Caco-2 (cell line): ENCODE data around the gene SPAST. TPM values are rescaled to one million over a fixed set of nuclear protein-coding genes. Genes with fewer than 3 reads are reported as not detected.

Experiments used
- BruUV-seq: library from RNA; stranded (reverse); fragments of 400-500 nt; replicated peaks from 2 replicates; lab custom pipeline; 2021; lab: Mats Ljungman, UMichigan
- CTCF ChIA-PET: fragments of 300-600 bp; sonication (Branson Sonifier 250); formaldehyde crosslinking; loops from one replicate; lab custom pipeline; 2022; ENCODE audit warnings: antibody characterized with exemption; lab: Charles Lee
- POLR2A ChIA-PET: fragments of 300-600 bp; sonication (Branson Sonifier 250); formaldehyde crosslinking; loops from one replicate; lab custom pipeline; 2022; ENCODE audit warnings: antibody characterized with exemption; lab: Charles Lee
- DNase-seq, 2 experiments: peaks; one replicate each; pipeline versions ENCODE4 v3.0.0 to v3.0.0-alpha.2; 2020 to 2022
- H3K27me3 ChIP-seq: replicated peaks from 2 replicates; pipeline ENCODE4 v1.6.0; 2011; ENCODE audit warnings: low read length; ENCODE audit not compliant: control insufficient read depth, insufficient read depth
- H3K36me3 ChIP-seq: 2 replicates; pipeline ENCODE4 v1.5.1; 2011; ENCODE audit warnings: low read length; ENCODE audit not compliant: control insufficient read depth, insufficient read depth
- H3K4me1 ChIP-seq: fragments of 250-450 bp; sonication (Bioruptor Pico); 2 replicates; pipeline ENCODE4 v1.5.1; 2020; ENCODE audit warnings: mild to moderate bottlenecking
- H3K4me3 ChIP-seq: 2 replicates; pipeline ENCODE4 v1.5.1; 2011; ENCODE audit warnings: low read depth, mild to moderate bottlenecking, control low read depth, low read length
- H3K9me3 ChIP-seq: fragments of 250-450 bp; sonication (Bioruptor Pico); 2 replicates; pipeline ENCODE4 v1.5.1; 2020; ENCODE audit warnings: mild to moderate bottlenecking, moderate library complexity
- H3K27ac Mint-ChIP-seq: one replicate; pipeline ENCODE4 v1.8.0; 2022; ENCODE audit warnings: mixed read lengths; ENCODE audit not compliant: unreplicated experiment
- H3K27me3 Mint-ChIP-seq: one replicate; pipeline ENCODE4 v1.8.0; 2022; ENCODE audit warnings: mixed read lengths; ENCODE audit not compliant: insufficient read depth, unreplicated experiment
- H3K36me3 Mint-ChIP-seq: one replicate; pipeline ENCODE4 v1.8.0; 2022; ENCODE audit warnings: mild to moderate bottlenecking, mixed read lengths; ENCODE audit not compliant: insufficient read depth, unreplicated experiment
- H3K4me1 Mint-ChIP-seq: one replicate; pipeline ENCODE4 v1.8.0; 2022; ENCODE audit warnings: low read depth, mixed read lengths; ENCODE audit not compliant: unreplicated experiment
- H3K4me3 Mint-ChIP-seq: one replicate; pipeline ENCODE4 v1.8.0; 2022; ENCODE audit warnings: mild to moderate bottlenecking, moderate library complexity, mixed read lengths; ENCODE audit not compliant: unreplicated experiment
- H3K9me3 Mint-ChIP-seq: one replicate; pipeline ENCODE4 v1.8.0; 2022; ENCODE audit warnings: mixed read lengths; ENCODE audit not compliant: unreplicated experiment
- intact Hi-C: fragments of 100-400 bp; cut with micrococcal nuclease; formaldehyde crosslinking; loops from one replicate; pipeline ENCODE4 v1.10.0; 2022; ENCODE audit not compliant: unreplicated experiment
- total RNA-seq: library from RNA; stranded (reverse); gene quantifications from 2 replicates; pipeline ENCODE4 v1.2.3, GENCODE V29; 2022
- TF ChIP-seq, protein P1 (sequence below), 2 experiments: fragments of 200-600 bp in 1 of 2; IDR thresholded peaks; 1 replicate in 1 of 2; 2 replicates in 1 of 2; pipeline versions ENCODE4 v1.5.1 to v1.8.0; 2011 to 2022; ENCODE audit warnings: antibody characterized with exemption in 1 of 2, control low read depth in 1 of 2, inconsistent platforms in 1 of 2, low read depth in 1 of 2, low read length in 1 of 2, mild to moderate bottlenecking in 1 of 2, moderate library complexity in 1 of 2; ENCODE audit not compliant: insufficient read depth in 1 of 2, severe bottlenecking in 1 of 2, unreplicated experiment in 1 of 2

The SPAST gene
- total RNA-seq, 1 experiment from 2014 or later = 29.7 TPM

DNA sequence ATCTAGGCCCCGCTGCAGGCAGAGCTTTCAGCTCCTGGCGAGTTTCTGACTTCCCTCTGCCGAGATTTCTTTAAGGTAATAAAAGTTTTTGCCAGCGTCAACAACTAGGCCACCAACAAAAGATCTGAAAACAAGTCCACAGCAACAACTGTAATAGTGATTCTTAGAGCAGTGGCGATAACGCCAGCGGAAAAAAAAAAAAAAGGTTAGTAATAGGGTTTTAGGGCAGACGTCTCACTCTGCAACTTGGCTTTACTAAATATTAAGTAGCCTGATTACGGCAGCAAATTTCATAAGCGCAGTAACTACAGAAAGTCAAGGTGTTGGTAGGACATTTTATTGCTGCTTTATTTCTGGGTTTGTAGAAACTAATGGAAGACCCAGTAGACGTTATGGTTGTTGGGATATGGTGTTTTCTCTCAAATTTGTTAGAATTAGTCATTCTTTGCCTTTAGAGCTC lies 102.8 kb downstream of the SPAST start:
- POLR2A ChIA-PET = interaction anchor here (0.5 to 1.5 kb wide), 15 partner anchors 9 to 420 kb away, joined by 3 to 34 read pairs (median 5); partner anchors contain the start of genes BIRC6, DPY30 and SPAST
- TF ChIP-seq, protein P1, sequence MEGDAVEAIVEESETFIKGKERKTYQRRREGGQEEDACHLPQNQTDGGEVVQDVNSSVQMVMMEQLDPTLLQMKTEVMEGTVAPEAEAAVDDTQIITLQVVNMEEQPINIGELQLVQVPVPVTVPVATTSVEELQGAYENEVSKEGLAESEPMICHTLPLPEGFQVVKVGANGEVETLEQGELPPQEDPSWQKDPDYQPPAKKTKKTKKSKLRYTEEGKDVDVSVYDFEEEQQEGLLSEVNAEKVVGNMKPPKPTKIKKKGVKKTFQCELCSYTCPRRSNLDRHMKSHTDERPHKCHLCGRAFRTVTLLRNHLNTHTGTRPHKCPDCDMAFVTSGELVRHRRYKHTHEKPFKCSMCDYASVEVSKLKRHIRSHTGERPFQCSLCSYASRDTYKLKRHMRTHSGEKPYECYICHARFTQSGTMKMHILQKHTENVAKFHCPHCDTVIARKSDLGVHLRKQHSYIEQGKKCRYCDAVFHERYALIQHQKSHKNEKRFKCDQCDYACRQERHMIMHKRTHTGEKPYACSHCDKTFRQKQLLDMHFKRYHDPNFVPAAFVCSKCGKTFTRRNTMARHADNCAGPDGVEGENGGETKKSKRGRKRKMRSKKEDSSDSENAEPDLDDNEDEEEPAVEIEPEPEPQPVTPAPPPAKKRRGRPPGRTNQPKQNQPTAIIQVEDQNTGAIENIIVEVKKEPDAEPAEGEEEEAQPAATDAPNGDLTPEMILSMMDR (IDR thresholded peaks at IDR 0.05; ENCODE audit: insufficient read depth in 1 of 2, low read depth in 1 of 2, low read length in 1 of 2, severe bottlenecking in 1 of 2, unreplicated experiment in 1 of 2) = no peak
- Histone ChIP-seq H3K36me3 (no peaks in the 10 kb centered on the region), H3K27me3 (no peaks in the 10 kb centered on the region), H3K4me3 (peak overlapping the region; percentile 52), H3K9me3 (no peaks in the 10 kb centered on the region), H3K4me1 (peaks cover 10% of the 10 kb centered on the region; the same call in 1 of the 2 replicates)
- Mint-ChIP-seq H3K4me1 (peaks cover 8% of the 10 kb centered on the region), H3K36me3 (peaks cover 21% of the 10 kb centered on the region), H3K27ac (peak overlapping the region; percentile 100), H3K9me3 (no peaks in the 10 kb centered on the region), H3K4me3 (peak overlapping the region; percentile 98), H3K27me3 (no peaks in the 10 kb centered on the region)
- TSS peak; percentile 61 for BruUV-seq
- intact Hi-C loops = no loop called here
- CTCF ChIA-PET = interaction anchor here (0.8 to 1.2 kb wide), 3 partner anchors 84 to 126 kb away, joined by 3 to 4 read pairs (median 3); partner anchors contain the start of genes DPY30 and SPAST
- DNase-seq = no peak

DNA sequence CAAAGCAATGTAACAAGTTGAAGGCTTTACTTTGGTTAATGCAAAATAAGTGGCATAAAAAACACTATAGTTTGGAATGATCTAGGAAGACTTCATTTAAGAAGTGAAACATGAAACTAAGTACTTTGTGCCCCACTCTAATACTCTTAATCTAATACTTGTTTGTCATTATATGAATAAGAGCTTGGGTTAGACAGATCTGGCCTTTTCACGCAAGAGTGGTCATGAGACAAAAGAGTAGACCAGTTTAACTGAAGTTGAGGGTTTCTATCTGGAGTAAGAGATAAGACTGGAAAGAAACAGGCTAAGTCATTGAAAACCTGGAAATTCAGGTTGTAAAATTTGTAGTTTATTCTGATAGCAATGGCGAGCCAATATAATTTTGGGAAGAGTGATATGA lies 105.2 kb downstream of the SPAST start:
- H3K36me3 ChIP-seq = no peaks in the 10 kb centered on the region
- no peaks in the 10 kb centered on the region for H3K27me3 Mint-ChIP-seq
- ChIA-PET CTCF (no interaction called here), POLR2A (no interaction called here)
- DNase-seq = no peak
- no peak overlapping the region for H3K27ac Mint-ChIP-seq
- TF ChIP-seq, protein P1 (IDR thresholded peaks at IDR 0.05; ENCODE audit: insufficient read depth in 1 of 2, low read depth in 1 of 2, low read length in 1 of 2, severe bottlenecking in 1 of 2, unreplicated experiment in 1 of 2) = no peak
- peaks cover 10% of the 10 kb centered on the region; the same call in 1 of the 2 replicates for H3K4me1 ChIP-seq
- peaks cover 30% of the 10 kb centered on the region for H3K36me3 Mint-ChIP-seq
- H3K9me3 ChIP-seq = no peaks in the 10 kb centered on the region
- peaks cover 19% of the 10 kb centered on the region for H3K4me1 Mint-ChIP-seq
- H3K4me3 Mint-ChIP-seq = no peak overlapping the region
- H3K9me3 Mint-ChIP-seq = no peaks in the 10 kb centered on the region
- intact Hi-C loops = no loop called here
- no TSS peak for BruUV-seq
- no peaks in the 10 kb centered on the region for H3K27me3 ChIP-seq
- no peak overlapping the region for H3K4me3 ChIP-seq

DNA sequence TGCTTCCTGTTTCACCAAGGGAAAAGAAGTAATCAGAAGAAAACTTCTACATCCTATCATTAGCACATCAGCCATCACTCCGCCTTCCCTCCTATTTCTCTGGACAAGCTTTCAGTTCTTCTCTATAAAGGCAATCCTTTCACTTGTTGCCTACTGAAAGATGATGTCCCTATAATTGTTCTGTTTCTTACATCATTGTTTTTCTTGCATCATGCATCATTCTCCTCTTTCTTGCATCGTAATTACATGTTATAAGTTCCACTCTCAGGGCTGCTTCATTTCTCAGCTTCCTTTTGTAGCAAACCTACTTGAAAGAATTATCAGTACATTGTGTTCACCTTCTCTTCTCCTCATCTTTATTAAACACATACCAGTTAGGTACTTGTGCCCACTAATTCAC lies 109.5 kb downstream of the SPAST start:
- Mint-ChIP-seq H3K4me3 (no peak overlapping the region), H3K36me3 (peaks cover 33% of the 10 kb centered on the region), H3K27me3 (no peaks in the 10 kb centered on the region), H3K4me1 (peaks cover 11% of the 10 kb centered on the region), H3K9me3 (no peaks in the 10 kb centered on the region), H3K27ac (no peak overlapping the region)
- H3K4me1 ChIP-seq = no peaks in the 10 kb centered on the region
- ChIA-PET CTCF (no interaction called here), POLR2A (no interaction called here)
- no TSS peak for BruUV-seq
- no peaks in the 10 kb centered on the region for H3K36me3 ChIP-seq
- TF ChIP-seq, protein P1 (IDR thresholded peaks at IDR 0.05; ENCODE audit: insufficient read depth in 1 of 2, low read depth in 1 of 2, low read length in 1 of 2, severe bottlenecking in 1 of 2, unreplicated experiment in 1 of 2) = no peak
- no peaks in the 10 kb centered on the region for H3K27me3 ChIP-seq
- H3K4me3 ChIP-seq = no peak overlapping the region
- H3K9me3 ChIP-seq = no peaks in the 10 kb centered on the region
- no peak for DNase-seq
- intact Hi-C loops = no loop called here
